ENCODE results near the gene SEC16A.
"Not testable (repeated sequence)": the region's sequence is repeated elsewhere in the genome, so short reads cannot be mapped to it uniquely, and the experiment has no call there.

Gene SEC16A

DNA sequence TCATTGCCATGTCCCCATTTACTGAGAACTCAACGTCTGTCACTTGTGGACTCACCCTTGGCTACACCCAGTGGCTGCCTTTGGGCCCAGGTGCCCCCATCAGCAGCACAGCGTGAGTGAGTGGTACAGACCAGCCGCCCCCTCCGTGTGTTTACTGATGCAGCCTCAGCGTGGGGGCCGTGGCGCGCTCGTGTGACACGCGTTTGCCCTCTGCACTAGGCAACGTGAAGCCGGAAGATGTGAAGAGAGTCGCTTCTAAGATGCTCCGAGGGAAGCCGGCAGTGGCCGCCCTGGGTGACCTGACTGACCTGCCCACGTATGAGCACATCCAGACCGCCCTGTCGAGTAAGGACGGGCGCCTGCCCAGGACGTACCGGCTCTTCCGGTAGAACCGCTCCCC lies 60.0 kb downstream of the SEC16A start:
- no peak for DNase-seq

- no peak for DNase-seq
Observed at GRCh38 chr9:136421791-136422190, 61.0 kb downstream of the SEC16A start.

- no peak for DNase-seq
Observed at GRCh38 chr9:136419092-136419420, 63.8 kb downstream of the SEC16A start.

DNA sequence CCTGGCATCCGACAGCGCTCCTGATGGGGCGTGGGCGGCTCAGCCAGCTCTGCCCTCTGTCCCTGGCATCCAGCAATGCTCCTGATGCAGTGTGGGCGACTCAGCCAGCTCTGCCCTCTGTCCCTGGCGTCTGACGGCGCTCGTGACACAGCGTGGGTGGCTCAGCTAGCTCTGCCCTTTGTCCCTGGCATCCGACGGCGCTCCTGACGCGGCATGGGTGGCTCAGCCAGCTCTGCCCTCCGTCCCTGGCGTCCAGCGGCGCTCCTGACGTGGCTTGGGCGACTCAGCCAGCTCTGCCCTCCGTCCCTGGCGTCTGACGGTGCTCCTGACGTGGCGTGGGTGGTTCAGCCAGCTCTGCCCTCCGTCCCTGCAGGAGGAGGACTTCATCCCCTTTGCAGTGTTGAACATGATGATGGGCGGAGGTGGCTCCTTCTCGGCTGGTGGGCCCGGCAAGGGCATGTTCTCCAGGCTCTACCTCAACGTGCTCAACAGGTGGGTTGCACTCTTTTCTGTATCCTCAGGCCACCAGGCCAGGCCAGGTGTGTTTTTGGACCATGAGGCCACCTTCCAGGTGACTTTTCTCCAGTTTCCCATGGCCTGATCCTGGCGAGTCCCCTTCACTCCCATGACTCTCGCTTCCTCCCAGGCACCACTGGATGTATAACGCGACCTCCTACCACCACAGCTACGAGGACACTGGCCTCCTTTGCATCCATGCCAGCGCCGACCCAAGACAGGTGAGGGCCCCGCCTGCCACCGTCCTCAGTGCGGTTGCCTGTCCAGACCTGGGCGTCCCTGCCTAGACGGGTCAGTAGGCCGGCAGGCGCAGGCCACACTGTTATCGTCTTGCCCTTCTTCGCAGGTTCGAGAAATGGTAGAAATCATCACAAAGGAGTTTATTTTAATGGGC lies 64.4 kb downstream of the SEC16A start:
- DNase-seq = no peak

DNA sequence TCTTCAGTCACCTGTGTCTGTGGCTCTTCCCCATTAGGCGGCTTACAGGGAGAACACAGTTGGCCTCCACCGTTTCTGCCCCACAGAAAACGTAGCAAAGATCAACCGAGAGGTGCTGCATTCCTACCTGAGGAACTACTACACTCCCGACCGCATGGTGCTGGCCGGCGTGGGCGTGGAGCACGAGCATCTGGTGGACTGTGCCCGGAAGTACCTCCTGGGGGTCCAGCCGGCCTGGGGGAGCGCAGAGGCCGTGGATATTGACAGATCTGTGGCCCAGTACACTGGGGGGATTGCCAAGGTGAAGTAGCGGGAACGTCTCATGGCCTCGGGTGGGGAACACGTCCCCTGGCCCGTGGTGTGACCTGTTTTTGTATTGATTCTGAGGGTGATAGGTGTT lies 65.9 kb downstream of the SEC16A start:
- DNase-seq = no peak

DNA sequence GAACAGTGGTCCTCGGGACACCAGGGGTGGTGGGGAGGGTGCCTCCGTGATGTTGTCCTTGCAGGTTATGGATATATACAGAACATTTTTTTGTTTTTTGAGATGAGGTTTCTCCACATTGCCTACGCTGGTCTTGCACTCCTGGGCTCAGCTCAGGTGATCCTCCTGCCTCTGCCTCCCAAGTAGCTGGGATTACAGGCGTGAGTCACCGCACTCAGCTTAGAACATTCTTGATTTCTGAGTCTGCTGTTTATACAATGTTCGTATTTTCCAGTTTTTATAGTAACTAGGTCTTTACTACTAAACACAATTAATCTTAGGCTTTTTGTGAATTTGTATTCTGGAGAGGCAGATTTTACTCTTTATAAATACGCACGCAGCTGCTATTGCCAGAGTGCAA lies 66.4 kb downstream of the SEC16A start:
- DNase-seq = no peak

GRCh38 chr9:136412962-136413361 lies 69.9 kb downstream of the SEC16A start:
- no peak for DNase-seq

DNA sequence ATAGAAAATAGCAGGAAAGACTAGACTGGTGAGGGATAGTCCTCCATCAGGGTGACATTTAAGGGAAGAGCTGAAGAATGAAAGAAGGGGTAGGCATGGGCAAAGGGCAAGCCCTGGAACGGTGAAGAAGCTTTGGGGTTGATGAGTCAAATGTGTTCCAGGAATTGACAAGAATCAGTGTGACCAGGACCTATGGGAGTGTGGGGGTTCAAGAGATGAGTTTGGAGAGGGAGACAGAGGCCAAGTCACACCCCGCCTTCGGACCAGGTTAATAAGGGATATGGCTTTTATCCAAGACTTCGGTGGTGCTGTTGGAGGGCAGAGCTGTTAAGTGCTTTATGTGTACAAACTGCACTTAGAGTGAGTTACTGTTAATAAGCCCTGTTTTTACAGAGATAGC lies 71.5 kb downstream of the SEC16A start:
- DNase-seq = no peak

GRCh38 chr9:136410500-136411287 lies 72.1 kb downstream of the SEC16A start, which contains the start of the genes ENTR1 and PMPCA:
TSS of gene ENTR1 (minus strand) at chr9:136410614. CDS start at chr9:136410397, 217 bp downstream.
TSS of gene PMPCA (plus strand) at chr9:136410658. CDS start at chr9:136410669, 11 bp downstream.
- DNase-seq = peak; percentile 62 to 83

DNA sequence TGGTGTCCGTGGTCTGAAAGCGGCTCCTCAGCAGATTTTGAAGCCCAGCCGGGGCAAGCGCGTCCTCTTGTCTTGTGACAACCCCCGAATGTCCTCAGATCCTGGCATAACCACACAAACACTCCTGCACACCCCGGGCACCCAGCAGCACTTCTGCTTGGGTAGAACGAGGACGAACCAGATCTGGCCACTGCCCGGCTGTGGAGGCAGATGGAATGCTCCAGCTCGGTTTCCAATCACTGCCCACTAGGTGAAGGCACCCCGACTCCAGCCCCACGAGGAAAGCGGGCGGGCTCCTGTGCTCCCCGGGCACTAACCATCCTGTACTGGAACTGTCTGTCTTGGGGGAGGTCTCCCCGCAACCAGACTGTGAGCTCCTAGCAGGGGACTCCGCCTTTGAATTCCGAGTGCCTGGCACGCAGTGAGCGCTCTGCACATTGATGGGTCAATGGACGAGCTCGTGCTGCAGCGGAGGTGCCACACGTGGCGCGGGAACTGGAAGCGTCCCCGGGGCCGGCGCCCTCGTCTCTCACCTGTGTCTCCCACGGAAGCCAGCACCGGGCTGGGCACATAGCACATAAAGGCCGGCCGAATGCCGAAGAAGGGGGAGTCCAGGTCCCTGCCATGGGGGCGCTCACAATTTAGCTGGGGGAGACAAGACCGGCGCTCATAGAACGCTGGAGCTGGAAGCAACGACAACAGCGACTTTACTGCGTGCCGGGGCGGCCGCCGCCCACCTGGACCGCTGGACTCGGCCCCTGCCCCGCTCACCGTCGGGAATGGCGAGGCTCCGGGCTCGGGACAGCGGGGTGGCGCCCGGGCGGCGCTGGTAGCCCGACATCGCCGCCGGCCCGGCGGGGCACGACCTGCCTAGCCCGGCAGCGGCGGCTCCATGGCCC lies 73.0 kb downstream of the SEC16A start:
- DNase-seq = no peak

- no peak for DNase-seq
Observed at GRCh38 chr9:136407911-136408310, 74.9 kb downstream of the SEC16A start.

DNA sequence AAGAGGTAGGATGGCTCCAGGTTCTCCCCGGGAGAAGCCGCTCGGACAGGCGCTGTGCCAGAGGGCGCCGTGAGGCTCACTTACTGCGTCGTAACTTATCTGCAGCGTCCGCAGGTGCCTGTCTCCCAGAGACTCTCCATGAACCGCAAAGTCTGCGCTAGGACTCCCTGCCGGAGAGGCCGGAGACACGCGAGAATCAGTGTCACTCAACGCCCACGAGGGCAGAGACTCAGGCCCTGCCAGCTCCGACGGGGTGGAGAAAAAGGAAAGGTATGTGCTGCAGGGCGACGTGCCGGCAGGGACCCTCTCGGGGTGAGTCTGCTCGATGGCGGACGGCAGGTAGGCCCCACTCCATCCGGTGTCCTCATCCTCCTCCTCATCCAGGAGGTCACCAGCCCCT lies 75.8 kb downstream of the SEC16A start:
- DNase-seq = not testable (repeated sequence)

DNA sequence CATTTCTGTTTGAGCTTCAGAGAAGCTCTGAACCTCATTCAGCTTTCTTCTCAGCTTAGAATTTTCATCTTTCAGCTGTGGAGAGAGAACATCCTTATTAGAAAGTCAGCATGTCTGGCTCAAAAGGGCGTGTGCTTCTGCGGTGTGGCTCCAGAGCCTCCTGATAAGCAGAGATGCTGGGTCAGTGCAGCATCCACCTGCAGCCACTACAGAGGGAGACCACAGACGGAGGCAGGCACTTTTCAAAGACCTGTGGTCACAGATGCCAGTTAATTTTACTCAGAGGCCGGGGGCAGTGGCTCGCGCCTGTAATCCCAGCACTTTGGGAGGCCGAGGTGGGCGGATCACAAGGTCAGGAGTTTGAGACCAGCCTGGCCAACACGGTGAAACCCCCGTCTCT lies 76.9 kb downstream of the SEC16A start:
- DNase-seq = not testable (repeated sequence)

GRCh38 chr9:136405481-136405880 lies 77.4 kb downstream of the SEC16A start:
- no peak for DNase-seq

- DNase-seq = no peak
Observed at GRCh38 chr9:136404801-136405136, 78.1 kb downstream of the SEC16A start.

DNA sequence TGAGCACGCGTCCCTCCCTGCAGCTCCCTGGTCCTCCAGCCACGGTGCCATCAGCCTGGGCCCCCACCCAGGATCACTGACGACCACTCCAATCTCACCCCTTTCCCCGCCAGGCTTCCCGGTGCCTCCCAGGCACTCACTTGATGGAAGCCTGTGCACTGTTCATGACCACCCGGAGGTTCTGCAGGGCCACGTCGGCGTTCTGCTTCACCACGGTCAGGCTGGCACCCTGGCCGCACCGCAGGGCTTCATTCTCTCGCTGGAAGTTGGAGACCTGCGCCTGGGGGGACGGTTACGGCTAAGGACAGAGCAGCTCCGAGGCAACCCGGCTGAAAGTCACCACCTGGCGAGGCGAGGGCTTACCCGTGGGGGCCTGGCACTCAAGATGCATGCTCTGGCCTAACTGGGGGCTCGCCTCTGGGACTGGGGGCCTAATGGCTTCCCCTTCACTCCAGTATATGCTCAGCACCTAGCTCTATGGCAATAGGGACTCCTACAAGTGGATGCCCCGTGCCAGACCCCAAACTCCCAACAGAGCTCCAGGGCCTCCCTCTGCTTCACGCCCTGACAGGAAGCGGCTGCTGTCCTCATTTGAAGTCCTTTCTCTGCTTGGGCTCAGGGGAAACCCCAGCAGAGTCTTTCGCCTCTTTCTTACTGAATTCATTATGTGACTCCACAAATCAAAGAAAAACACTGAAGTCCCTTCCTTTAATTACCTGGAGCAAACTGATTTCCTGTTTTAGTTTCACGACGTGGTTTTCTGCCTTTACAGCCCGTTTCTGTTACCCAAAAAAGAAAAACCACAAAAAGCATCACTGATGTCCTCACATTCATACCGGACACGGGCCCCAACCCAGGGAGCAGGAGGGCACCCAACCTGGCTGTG lies 78.7 kb downstream of the SEC16A start:
- no peak for DNase-seq

- no peak for DNase-seq
Observed at GRCh38 chr9:136403538-136403914, 79.3 kb downstream of the SEC16A start.

DNA sequence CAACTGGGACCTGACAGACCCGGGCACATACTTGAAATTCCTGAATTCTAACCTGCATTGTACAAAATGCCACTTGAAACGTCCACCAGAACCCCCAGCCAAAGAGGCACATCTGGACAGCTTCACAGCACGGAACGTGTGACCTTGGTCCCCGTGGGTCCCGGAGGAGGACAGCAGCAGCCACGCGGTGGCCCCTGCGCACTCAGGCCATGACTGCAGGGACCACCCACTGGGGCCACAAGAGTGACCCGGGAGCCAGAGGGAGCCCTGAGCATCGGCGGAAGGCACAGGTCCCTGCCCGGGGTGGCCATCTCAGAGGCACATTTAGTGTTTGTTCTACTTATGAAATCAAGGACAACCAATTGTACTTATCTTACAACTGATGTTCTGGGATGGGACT lies 80.8 kb downstream of the SEC16A start:
- DNase-seq = no peak

DNA sequence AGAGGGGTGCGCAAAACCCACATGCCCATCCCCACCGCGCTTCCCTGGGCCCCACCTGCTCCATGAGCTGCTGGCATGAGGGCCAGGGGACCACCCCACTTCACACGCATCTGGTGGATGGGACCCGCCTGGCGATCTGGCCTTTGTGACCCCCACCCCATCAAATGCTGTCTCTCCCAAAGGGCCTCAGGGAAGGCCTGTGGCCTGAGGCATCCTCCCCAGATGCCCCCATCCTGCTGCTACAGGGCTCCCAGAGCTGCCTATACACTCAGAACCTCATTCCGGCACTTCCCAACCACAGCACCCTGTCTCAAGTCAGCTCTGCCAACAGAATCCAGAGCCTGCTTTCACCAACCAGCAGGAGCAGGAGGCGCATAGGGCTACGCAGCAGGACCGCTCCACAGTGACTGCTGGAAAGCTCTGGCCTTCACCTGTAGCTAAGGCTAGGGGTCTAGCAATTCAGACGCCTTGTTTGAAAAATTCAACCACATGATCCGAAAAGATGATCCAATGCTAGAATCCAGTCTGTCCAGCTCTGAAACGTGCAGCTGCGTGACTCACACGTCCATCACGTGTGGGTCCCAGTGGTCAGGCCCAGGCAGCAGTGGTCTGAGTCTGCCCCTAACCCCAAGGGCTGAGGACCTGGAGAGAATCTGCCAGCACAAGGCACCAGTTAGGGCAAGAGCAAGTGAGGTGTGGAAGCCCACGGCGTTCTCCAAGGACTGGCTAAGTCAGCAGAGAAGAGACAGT lies 81.5 kb downstream of the SEC16A start:
- DNase-seq = no peak

GRCh38 chr9:136400038-136400834 lies 82.6 kb downstream of the SEC16A start, which contains the start of gene SNAPC4:
TSS of gene SNAPC4 (minus strand) at chr9:136400170. CDS start at chr9:136398428, 1,742 bp downstream.
- peak; percentile 81 to 92 for DNase-seq

Measured in NCI-H1930 (cell line).